HG03442 (cell line): ENCODE measurements around the gene NAMPT.
"Not testable (repeated sequence)": the region's sequence is repeated elsewhere in the genome, so short reads cannot be mapped to it uniquely, and the experiment has no call there.

ENCODE experiments used
- ATAC-seq: cut with Tn5 transposase; IDR thresholded peaks from one replicate; pipeline ENCODE4 v1.9.1; 2021; ENCODE audit warnings: mild to moderate bottlenecking, moderate library complexity; ENCODE audit not compliant: unreplicated experiment

NAMPT gene

DNA sequence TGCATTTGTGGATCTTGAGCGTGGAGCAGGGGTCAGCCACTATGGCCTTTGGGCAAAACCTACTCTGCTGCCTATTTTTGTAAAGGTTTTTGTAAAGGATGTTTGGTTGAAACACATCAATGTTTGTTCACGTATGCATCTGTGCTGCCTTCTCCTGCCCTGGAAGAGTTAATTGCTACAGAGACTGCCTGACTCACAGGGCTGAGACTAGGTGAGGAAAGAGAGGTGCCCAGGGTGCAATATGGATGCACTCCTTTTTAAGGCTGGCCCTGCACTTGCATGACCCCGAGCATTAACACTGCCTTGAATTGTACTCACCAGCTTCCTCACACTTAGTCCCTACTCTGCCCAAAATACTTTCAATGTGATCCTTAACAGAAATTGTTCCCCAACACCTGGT, 20.9 kb upstream of the NAMPT start:
- ATAC-seq: no peak

DNA sequence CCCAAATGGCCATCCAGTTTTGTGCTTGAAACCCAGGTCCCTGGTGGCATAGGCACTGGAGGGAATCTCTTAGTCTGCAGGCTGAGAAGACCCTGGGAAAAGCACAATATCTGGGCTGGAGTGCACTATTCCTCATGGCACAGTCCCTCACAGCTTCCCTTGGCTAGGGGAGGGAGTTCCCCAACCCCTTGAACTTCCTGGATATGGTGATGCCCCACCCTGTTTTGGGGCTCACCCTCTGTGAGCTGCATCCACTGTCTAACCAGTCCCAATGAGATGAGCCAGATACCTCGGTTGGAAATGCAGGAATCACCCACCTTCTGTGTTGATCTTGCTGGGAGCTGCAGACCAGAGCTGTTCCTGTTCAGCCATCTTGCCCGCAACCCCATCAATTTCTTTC, 19.8 kb upstream of the NAMPT start:
- no peak for ATAC-seq

DNA sequence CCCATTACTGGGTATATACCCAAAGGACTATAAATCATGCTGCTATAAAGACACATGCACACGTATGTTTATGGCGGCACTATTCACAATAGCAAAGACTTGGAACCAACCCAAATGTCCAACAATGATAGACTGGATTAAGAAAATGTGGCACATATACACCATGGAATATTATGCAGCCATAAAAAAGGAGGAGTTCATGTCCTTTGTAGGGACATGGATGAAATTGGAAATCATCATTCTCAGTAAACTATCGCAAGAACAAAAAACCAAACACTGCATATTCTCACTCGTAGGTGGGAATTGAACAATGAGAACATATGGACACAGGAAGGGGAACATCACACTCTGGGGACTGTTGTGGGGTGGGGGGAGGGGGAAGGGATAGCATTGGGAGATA, 13.8 kb upstream of the NAMPT start:
- ATAC-seq: not testable (repeated sequence)

DNA sequence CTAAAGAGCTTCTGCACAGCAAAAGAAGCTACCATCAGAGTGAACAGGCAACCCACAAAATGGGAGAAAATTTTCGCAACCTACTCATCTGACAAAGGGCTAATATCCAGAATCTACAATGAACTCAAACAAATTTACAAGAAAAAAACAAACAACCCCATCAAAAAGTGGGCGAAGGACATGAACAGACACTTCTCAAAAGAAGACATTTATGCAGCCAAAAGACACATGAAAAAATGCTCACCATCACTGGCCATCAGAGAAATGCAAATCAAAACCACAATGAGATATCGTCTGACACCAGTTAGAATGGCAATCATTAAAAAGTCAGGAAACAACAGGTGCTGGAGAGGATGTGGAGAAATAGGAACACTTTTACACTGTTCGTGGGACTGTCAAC, 13.4 kb upstream of the NAMPT start:
- not testable (repeated sequence) for ATAC-seq

GRCh38 chr7:106294334-106294733, 9.6 kb upstream of the NAMPT start:
- ATAC-seq: no peak

DNA sequence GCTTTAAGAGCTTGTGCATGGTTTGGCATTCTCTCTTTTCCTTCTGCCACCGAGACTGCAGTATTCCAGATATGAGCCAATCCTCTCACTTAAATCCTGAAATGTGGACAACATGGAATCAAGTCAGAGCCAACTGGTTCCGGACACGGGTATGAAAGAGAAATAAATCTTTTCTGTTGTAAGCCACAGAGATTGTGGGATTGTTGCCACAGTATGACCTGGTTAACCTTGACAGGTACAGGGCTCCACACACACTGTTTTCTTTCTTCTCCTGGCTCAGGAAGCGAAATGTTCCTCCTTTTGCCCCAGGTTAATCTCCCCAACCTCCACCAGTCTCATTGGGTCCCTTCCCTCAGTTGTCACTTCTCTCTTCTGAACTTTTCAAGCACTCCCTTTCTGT, 6.5 kb upstream of the NAMPT start:
- ATAC-seq: no peak

DNA sequence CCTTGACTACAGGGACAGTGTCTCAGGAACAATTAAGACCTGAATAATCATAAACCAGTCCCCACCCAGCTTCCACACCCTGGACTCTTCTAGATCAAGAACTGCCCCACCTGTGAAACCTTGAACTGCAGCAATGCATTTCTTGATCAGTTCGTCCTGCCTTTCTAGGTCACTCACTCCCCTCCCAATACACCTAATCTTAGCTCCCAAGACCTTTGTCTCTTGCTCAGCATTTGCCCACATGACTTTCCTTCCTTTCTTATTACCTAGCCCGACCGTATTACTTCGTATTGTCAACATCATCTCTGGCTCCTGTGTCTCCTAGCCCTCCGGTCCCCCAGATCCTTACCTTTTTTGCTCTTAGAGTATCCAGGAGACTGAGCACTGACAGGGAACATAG, 5.5 kb upstream of the NAMPT start:
- no peak for ATAC-seq

DNA sequence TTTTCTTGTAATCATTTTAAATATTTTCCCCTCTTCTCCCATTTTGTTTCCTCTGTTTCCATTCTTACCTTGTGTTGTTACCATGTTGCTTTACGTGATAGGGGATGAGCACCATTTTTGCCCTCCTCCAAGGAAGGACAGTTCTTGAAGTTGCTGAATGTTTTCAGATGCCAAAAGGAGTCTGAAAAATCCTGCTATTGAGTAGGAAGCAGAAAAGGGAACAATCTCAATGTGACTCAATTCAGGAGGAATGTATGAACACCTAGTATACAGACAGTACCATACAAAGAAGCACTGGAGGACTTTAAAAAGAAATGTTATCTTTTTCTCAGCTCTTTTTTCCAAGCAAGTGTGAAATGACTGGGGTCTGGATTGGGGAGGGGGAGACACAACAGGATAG, 5.1 kb upstream of the NAMPT start:
- no peak for ATAC-seq

GRCh38 chr7:106288263-106288662, 3.5 kb upstream of the NAMPT start:
- no peak for ATAC-seq

DNA sequence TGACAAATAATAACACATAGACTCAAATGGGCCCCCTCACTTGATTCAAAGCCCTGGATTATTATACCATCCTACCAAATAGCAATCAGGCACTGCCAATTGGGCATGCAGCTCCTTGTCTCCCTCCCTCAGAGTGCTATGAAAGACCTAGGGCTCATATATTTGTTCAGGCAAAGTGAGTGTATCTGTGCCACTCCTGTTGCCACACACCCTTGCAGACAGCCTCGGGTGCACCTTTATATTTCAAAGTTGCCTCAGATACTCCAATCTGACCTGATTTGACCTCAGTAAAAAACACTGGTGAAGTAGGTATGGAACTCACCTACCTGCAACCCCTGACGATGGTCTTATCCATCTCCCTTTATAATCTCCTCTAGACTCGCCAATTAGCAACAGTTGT, 3.0 kb upstream of the NAMPT start:
- ATAC-seq: no peak

GRCh38 chr7:106285855-106286492, 1.2 kb upstream of the NAMPT start:
- peak; percentile 32 for ATAC-seq

GRCh38 chr7:106285051-106285854, 470 bp upstream of the NAMPT start:
- peak; percentile 77 for ATAC-seq

- no peak for ATAC-seq
Observed at GRCh38 chr7:106283831-106284713, 711 bp downstream of the NAMPT start.

- no peak for ATAC-seq
Observed at GRCh38 chr7:106283501-106283830, 1.3 kb downstream of the NAMPT start.

DNA sequence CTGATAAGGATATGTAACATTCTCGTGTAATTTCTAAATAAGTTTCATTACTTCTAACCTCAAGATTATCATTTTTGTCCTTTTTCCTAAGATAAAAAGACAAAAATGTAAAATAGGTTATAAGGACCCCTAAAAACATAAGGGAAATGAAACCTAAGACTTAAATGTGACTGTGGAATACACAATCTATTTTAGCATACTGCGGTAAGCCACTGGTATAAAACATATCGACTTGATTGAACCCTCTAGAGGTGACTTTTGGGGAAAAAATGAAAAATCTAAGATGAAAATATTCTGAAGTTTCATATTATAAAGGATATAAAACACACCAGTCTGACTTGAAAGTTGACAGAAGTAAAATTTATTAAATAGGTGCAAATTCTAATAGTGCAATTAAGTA, 1.9 kb downstream of the NAMPT start:
- ATAC-seq: no peak

GRCh38 chr7:106282390-106282789, 2.4 kb downstream of the NAMPT start:
- no peak for ATAC-seq

DNA sequence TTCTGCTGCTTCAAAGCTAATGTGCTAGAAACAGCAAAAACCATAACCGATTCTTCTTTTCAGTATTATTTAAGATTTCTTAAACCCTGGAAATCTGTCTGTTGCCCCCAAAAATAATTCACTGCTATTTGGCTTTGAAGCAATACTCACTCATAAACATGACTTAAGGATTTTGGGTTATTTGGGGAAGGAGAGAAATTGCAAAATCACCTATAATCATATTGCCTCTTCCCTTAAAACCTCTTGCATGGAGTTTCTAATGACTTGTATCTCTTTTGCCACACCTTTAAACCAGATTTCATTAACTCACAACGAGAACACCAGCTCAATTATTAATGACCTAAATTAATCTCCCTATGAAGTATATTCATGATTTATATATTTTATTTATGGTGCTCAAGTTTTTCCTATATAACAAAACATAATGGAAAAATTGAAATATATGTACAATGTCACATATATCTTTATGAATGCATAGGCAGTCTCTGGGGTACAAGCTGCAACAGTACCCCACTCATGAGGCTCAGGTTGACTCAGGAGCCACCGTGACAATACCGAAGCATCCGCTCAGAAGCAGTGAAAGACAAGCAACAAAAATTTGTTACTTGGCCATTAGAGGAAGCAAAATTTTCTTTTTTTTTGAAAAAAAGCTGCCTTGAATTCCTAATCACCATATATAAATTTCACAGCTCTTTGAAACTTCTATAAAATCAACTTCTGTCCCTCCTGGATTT, 3.0 kb downstream of the NAMPT start:
- ATAC-seq: no peak

- ATAC-seq: no peak
Observed at GRCh38 chr7:106281127-106281526, 3.7 kb downstream of the NAMPT start.

- no peak for ATAC-seq
Observed at GRCh38 chr7:106279425-106280197, 5.2 kb downstream of the NAMPT start.

DNA sequence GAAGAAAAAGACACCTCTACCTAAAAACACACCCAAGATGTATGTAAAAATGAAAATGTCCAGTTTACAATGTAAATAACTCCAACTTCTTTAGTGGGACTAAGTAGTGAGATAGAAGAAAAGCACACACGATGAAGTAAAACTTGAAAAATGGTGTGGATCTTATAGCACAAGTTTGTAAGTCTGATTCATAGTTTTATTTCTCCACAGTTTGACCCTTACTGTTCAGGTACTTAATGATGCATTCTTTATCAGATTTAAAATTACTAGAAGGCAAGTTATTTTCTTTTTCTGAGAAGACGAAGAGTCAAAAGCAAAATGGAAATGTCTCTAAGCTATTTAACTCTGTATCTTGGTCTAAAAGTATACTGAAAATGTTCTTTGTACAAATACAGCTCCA, 6.1 kb downstream of the NAMPT start:
- ATAC-seq: no peak
